ENCODE data around the gene ADGRG1.
"Not testable (repeated sequence)": the region's sequence is repeated elsewhere in the genome, so short reads cannot be mapped to it uniquely, and the experiment has no call there.

The ADGRG1 gene

DNA sequence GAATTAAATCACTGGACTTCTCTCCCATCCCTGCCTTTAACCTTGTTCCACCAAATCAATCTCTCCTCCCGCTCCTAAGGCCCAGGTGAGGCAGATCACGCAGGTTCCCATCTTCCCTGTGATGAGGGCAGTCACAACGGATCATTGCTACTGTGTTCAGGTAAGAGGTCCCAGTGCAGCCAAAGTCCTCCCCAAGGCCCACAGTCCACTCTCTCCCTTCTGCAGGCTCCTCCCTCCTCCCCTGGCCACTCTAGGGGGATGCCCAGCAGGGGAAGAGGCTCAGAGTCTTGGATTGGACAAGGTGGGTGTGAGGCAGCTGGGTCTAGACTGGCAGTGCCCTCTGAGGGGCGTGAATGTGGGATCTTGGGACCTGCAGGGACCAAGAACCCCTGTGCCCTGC, 37.1 kb downstream of the ADGRG1 start:
- in situ Hi-C loops (cut with MboI; ENCODE audit: low sequenced_read_pairs), result no loop called here

DNA sequence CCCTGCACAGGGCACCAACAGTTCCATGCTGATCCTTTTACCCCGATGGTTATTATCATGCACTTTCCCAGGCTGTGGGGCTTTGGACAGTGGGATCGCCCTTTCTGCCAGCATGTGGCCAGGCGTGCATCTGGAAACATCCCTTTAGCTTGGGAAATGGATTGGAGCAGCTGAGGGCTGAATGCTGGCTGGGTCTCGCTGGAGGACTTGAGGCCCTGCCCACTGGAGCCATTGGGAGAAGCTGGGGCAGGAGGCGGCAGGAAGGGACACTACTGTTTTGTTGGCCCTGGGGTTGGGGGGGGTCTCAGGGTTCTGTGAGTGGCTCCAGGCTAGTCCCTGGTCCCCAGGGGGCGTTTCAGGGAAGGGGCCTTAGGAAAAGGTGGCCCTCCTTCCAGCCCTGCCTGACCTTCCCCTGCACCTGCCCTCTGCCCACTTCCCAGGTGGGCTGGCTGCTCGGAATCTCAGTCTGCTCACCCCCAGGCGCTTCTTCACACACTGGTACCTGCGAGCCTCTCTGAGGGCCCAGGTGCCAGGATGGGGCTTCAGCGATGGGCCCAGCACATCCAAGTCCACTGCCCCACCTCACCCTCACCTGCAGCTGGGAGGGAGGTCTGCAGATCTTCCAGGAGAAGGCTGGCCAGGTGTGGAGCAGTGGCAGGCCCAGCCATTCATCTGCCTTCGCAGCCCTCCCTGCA, 38.1 kb downstream of the ADGRG1 start:
- in situ Hi-C loops (cut with MboI; ENCODE audit: low sequenced_read_pairs), result no loop called here

DNA sequence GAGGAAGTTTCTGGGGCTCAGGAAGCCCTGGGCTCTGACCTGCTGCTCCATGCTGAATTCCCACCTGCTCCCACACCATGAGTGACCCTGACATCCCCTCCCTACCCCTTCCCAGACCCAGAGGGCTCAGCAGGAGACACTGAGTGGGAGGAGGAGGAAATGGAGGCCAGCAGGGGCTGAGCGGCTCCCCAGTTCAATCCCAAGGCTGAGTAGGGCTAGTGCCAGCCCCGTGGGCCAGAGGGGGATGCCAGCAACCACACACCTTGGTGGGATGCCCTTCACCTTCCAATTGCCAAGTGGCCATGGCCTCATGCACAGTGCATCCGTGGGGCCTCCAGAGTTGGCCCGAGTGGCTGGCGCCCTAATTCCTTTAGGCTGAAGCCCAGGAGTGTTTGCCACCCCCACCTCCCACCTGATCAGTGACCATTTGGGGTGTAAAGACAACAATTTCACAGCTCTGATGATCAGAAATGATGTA, 38.7 kb downstream of the ADGRG1 start:
- in situ Hi-C loops (cut with MboI; ENCODE audit: low sequenced_read_pairs), result no loop called here

DNA sequence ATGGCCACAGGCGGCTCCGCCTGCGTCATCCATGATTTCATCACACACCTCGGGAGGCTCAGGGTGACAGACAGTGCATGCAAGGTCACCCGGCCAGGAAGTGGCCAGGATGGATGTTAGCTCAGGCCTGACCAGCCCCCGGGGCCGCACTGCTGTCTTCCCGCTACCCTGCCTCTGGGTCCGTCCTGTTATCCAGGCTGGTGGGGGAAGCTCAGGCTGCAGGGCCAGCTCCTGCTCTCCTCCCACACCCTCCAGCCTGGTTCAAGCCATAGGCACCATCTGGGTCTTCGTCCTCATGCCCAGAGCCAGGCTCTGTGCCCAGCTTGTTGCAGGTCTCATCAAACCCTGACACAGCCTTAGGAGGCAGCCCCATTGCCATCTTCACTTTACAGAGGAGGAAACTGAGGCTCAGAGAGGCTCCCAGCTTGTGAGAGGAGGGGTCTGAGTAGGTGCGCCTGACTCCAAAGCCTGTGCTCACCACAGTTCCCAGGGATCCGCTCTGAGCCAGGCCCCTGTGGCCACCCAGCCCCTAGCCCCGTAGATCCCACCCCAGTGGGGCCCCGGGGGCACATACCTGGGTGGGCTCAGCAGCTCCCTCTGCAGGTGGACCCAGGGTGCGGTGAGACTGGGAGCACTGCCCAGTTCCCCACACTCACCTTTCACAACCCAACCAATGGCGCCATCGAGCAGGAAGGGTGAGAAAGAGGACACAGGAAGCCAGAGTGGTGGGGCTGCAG, 39.3 kb downstream of the ADGRG1 start:
- in situ Hi-C loops (cut with MboI; ENCODE audit: low sequenced_read_pairs), result no loop called here

DNA sequence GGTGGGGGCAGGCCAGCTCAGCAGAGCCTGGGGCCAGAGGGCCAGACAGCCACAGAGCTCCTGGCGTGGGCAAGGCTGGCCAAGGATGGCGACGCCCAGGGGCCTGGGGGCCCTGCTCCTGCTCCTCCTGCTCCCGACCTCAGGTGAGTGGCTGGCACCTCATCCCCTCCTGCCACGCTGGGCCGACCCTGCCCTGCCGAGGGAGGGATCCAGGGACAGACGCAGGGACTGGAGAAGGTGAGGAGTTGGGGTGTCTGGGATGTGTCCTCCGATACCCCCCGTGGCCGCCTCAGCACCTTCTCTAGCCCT, 39.8 kb downstream of the ADGRG1 start, which contains the start of gene ADGRG3:
Gene ADGRG3, plus strand, starts transcription at position 44 of the 309 bp plus-strand sequence. Its CDS starts 42 bp downstream, at position 86.
- in situ Hi-C loops (cut with MboI; ENCODE audit: low sequenced_read_pairs), result no loop called here

DNA sequence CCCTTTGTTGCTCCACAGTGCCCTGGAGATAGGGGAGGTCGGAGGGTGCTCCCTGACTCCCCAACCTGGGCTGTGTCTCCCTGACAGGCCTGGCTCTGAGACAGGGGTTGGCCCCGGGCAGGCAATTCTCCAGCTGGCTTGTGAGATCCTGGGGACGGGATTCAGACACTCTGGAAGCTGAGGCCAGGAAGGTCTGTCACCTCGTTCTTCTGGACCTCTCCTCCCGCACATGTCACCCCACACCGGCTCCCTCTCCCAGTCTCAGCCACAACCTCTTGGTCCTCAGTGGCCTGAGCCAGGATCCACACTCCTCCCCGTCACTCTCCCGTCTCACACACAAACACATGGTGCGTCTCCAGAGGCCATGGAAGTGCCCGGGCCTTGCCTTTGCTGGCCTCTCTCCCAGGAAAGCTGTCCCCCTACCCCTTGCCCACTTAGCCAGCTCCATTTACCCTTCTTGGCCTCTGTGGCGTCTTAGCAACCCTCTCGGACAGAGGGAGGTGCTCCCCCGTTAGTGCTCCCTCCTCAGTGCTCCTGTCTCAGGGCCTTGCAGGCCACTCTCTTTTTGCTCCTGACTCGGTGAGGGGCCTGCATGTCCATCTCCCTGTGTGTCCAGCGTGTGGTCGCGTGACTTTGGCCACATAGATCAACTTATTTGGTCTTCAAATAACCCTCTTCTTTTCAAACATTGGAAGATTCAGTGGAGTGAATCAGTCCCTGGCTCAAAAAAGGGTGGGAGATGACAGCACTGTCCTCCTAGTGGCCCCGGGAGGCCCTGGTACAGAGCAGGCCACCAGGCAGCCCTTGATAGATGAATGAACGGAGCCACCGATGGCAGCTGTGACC, 40.4 kb downstream of the ADGRG1 start:
- in situ Hi-C loops (cut with MboI; ENCODE audit: low sequenced_read_pairs), result no loop called here

DNA sequence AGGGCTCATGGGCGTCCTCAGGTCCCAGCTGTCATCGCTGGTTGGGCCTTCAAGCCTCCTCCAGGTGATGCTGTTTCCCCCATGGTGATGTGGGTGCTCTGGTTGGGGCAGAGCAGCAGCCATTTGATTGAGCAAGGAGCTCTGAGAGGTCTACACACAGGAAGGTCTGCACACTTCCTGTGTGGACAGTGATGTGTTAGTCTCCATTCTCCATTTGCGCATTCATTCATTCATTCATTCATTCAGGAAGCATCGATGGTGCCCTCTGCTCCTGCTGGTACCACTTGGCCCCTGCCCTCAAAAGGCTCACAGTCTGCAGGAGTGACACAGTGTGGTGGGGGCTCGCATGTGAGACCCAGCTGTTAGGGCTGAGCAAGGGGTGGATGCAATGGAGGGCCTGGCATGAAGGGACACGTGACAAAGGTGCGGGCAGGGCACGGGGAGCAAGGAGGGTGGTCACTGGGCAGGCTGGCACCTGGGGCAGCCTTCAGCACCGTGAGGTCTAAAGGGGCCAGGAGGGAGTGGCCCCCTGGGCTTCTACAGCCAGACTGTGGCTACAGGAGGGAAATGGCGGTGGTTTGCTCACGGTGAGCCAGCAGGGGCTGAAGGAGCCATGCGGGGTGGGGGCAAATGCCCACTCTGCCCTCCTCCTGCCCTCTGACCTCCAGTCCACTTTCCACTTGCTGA, 41.2 kb downstream of the ADGRG1 start:
- in situ Hi-C loops (cut with MboI; ENCODE audit: low sequenced_read_pairs), result no loop called here

DNA sequence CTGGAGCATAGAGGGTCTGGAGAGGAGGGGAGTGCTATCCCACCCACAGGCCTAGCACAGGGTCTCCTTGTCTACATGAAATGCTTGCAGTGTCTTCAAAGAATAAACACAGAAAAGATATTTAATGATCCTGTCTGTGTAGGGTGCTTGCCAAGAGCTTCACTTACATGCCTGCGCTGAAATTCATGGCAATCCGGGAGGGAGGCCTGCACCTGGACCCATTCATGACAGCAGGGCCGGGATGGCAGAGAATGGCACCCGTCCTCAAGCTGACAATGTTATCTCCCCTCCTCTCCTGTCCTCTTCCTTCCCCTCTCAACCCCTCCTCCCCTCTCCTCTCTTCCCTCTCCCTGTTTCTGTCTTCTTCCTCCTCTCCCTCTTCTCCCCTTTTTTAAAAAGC, 41.8 kb downstream of the ADGRG1 start:
- in situ Hi-C loops (cut with MboI; ENCODE audit: low sequenced_read_pairs), result no loop called here

DNA sequence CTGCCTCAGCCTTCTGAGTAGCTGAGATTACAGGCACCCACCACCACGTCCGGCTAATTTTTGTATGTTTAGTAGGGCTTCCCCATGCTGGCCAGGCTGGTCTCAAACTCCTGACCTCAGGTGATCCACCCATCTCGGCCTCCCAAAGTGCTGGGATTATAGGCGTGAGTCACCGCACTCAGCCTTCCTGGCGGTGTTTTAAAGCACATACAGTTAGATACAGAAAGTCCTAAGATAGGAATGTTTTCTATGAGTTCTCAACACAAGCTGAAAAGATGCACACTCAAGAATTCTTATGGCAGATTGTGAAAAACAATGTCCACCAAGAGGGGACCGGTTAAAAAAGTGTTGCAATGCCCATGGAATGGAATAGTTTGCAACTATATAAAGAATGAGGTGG, 43.0 kb downstream of the ADGRG1 start:
- in situ Hi-C loops (cut with MboI; ENCODE audit: low sequenced_read_pairs), result not testable (repeated sequence)

DNA sequence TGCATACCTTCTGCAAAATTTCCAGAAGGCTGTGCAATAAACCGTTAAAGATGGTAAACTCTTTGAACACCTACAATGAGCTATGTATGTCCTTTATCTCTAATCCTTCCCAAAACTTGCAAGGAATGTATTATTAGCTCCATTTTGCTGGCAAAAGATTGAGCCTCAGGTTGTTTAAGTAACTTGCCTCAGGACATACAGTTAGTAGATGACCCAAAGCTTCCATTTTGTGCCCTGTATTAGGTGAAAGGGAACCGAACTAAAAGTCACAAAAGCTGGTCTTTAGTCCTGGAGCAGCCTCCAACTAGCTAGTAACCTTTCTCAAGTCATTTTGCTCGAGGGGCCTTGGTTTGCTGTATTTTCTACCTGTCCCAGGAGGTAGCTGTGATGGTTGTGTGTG, 44.0 kb downstream of the ADGRG1 start:
- in situ Hi-C loops (cut with MboI; ENCODE audit: low sequenced_read_pairs), result no loop called here

DNA sequence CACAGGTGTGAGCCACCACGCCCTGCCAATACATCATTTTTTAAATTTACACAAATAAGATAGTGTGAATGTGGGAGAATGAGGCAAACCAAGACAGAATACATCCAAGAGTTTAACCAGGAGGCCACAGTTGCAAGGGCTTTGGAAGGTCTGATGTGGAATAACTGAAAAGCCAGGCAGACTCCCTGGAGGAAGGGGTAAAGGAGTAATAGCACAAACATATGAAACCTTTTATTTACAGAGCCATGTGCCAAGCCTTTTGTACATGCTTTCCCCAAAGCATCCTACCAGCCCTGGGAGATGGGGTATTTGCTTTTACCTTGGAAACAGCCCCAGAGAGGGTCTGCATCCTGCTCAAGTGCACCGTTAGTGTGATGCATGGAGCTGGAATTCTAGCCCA, 44.4 kb downstream of the ADGRG1 start:
- in situ Hi-C loops (cut with MboI; ENCODE audit: low sequenced_read_pairs), result no loop called here

DNA sequence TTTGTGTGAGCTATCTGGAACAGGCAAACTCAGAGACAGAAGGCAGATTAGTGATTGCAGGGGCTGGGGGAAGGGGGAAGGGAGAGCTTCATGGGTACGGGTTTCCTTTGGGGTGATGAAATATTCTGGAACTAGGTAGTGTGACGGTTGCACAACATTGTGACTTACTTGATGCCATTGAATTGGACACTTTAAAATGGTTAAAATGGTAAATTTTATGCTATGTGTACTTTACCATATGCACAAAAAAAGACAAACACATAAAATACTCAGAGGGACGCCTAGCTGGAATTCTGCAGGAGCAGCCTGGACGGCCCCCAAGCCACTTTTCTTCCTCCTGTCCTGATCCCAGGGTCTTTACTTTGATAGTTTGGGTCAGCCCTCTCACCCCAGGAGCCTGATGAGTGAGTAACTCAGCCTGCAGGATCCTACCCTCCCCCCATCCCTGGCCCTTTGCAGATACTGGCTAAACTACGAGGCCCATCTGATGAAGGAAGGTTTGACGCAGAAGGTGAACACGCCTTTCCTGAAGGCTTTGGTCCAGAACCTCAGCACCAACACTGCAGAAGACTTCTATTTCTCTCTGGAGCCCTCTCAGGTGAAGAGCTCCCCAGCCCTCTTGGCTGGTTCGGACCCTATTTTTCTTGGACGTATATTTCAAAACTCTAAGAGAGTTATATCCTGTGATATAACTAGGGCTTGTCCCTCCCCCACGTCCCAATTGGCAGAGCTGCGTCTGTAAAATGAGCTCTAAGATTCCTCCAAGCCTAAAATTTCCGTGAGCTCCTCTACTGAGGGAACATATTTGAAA, 47.5 kb downstream of the ADGRG1 start:
- in situ Hi-C loops (cut with MboI; ENCODE audit: low sequenced_read_pairs), result no loop called here

DNA sequence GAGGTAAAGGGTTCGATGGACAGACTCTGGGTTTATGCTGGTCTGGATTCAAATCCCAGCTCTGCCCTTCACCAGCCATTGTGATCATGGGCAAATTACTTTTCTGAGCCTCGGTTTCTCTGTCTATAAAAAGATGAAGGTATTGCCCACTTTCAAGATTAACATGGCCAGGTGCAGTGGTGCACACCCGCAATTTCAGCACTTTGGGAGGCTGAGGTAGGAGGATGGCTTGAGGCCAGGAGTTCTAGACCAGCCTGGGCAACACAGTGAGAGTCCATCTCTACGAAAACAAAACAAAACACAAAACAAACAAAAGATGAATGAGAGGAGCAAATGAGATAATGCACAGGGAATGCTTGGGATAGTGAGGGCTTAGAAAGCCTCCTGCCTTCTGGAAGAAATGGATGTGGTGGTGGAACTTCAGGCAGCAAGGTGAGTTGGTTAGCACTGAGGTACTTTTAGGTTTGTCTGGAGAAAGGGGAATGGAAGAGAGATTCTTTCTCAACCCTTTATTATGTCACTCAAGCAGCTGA, 48.2 kb downstream of the ADGRG1 start:
- in situ Hi-C loops (cut with MboI; ENCODE audit: low sequenced_read_pairs), result no loop called here

DNA sequence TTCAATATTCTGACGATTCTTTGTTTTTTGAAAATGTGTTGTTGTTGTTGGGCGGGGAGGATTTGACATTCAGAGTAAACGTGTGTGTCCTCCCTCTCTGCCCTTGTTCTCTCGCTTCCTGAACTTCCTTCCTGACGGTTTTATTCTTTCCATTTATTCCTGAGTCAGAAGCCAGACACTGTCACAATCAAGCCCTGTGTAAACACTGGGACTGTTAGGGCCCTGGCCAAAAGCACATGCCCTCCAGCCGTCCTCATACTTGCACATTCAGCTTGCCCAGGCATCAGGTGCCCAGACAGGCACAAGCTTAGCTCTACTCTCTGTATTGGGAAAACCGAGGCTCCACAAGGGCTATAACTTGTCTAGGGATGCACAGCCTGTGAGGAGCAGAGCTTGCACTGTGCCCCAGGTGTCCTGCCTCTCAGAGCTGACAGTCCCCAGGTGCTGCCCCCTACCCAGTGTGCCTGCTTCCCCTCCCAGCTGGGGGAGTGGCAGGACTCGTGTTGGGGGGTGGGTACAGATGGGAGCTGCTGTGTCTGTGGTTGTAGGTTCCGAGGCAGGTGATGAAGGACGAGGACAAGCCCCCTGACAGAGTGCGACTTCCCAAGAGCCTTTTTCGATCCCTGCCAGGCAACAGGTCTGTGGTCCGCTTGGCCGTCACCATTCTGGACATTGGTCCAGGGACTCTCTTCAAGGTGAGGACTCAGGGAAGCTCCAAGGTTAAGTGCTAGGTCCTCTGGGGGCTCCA, 49.4 kb downstream of the ADGRG1 start:
- in situ Hi-C loops (cut with MboI; ENCODE audit: low sequenced_read_pairs), result no loop called here

DNA sequence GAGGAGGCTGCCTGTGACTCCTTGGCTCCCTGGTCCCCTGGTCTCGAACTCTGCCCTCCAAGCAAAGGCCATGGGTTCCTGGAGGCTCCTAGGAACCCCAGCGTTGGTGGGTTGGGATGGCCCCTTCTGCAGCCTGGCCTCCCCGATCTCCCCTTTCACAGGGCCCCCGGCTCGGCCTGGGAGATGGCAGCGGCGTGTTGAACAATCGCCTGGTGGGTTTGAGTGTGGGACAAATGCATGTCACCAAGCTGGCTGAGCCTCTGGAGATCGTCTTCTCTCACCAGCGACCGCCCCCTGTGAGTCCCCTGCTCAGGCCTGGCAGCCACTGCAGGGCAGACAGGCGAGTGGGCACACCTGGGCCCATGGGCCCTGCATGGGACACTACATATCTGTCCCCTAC, 50.6 kb downstream of the ADGRG1 start:
- in situ Hi-C loops (cut with MboI; ENCODE audit: low sequenced_read_pairs), result no loop called here

DNA sequence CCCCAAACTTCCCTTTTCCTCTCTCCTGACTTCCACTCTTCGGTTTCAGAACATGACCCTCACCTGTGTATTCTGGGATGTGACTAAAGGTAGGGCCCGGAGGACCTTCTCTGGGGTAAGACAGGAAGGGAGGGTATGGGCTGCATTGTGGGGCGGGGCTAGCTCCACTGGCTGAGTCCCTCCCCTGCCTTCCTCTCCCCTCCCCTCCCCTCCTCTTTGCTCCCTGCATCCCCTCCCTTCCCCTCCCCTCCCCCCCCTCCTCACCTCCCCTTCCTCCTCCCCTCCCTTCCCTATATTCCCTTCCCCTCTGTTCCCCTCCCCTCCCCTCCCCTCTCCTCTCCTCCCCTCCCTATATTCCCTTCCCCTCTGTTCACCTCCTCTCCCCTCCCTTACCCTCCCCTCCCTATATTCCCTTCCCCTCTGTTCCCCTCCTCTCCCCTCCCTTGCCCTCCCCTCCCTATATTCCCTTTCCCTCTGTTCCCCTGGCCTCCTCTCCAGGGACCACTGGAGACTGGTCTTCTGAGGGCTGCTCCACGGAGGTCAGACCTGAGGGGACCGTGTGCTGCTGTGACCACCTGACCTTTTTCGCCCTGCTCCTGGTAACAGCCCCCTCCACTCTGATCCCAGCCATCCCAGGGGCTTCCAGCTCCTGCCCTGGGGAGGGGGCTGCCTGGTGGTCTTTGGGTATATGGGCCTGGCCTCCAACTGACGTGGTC, 51.5 kb downstream of the ADGRG1 start:
- in situ Hi-C loops (cut with MboI; ENCODE audit: low sequenced_read_pairs), result no loop called here

DNA sequence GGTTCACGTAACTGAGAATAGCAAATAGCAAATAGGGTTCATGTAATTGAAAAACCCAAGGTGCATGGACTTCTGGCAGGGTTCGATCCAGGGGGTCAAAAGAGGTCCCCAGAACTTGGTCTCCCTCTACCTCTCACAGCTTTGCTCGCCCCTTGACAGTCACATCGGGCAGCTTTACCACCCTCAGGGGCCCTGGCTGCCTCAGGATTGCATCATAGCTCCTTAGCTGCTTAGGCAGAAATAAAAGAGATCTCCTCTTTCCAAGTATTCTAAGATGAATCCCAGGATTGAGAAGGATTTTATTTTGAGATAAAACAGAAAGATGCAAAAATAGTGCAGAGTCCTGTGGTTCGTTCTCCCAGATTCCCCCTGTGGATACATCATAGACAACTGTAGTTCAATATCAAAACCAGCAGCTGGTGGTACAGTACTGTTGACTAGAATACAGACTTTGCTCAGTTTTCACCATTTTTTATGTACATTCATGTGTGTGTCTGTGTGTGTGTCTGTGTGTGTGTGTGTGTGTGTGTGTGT, 52.5 kb downstream of the ADGRG1 start:
- in situ Hi-C loops (cut with MboI; ENCODE audit: low sequenced_read_pairs), result no loop called here

DNA sequence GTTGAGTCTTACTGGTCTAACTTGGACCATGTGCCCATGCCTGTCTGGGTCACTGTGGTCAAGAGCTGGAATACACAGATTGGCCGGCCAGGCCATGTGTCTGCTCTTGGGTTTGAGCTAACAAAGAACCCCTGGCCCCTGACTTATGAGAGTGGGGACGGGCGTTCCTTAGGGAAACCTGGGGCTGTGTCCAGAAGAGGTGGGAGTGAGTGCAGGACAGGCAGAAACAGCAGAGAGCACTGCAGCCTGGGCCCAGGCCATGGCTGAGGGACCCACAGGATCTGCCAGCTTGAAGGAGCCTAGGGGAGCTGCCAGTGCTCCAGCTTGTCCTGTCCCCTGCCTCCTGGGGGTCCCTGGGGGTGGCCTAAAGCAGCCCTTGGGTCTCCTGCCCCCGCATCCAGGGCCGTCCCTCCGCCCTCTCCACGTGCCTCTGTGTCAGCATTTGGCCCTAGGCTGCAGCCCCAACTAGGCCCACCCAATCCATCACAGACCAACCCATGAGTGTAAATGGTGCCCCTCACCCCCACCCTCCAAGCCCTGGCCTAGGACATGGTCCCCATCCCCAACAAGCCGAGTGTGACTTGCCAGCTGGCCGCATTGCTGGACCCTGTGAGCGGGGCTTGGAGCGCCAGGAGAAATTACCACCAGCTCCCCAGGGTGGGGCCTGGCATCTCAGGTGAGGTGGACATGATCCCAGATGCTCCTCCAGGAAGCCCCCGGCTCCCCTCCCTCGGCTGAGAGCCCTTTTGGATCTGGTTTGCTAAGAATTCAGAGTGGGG, 53.7 kb downstream of the ADGRG1 start:
- in situ Hi-C loops (cut with MboI; ENCODE audit: low sequenced_read_pairs), result no loop called here
